GM12875 (cell line): Measurements from ENCODE around the gene RSPRY1.
A peak's percentile ranks its signal among the peaks of the same experiment; 100 is the strongest.
"Not testable (repeated sequence)": the region's sequence is repeated elsewhere in the genome, so short reads cannot be mapped to it uniquely, and the experiment has no call there.

ENCODE experiments used
- H3K4me3 ChIP-seq: one replicate; pipeline ENCODE4 v1.5.1; 2011; ENCODE audit warnings: low read depth, low read length, control low read depth
- TF ChIP-seq, protein P1 (sequence below): IDR thresholded peaks from 2 replicates; pipeline ENCODE4 v1.5.1; 2011; ENCODE audit warnings: low read depth, mild to moderate bottlenecking, control low read depth, inconsistent platforms, low read length, moderate library complexity, borderline replicate concordance; ENCODE audit not compliant: insufficient read depth

RSPRY1 gene

GRCh38 chr16:57186872-57187854 is 1.0 kb downstream of the RSPRY1 start:
- H3K4me3 ChIP-seq: peak overlapping the region; percentile 54
- TF ChIP-seq, protein P1, sequence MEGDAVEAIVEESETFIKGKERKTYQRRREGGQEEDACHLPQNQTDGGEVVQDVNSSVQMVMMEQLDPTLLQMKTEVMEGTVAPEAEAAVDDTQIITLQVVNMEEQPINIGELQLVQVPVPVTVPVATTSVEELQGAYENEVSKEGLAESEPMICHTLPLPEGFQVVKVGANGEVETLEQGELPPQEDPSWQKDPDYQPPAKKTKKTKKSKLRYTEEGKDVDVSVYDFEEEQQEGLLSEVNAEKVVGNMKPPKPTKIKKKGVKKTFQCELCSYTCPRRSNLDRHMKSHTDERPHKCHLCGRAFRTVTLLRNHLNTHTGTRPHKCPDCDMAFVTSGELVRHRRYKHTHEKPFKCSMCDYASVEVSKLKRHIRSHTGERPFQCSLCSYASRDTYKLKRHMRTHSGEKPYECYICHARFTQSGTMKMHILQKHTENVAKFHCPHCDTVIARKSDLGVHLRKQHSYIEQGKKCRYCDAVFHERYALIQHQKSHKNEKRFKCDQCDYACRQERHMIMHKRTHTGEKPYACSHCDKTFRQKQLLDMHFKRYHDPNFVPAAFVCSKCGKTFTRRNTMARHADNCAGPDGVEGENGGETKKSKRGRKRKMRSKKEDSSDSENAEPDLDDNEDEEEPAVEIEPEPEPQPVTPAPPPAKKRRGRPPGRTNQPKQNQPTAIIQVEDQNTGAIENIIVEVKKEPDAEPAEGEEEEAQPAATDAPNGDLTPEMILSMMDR: no peak

DNA sequence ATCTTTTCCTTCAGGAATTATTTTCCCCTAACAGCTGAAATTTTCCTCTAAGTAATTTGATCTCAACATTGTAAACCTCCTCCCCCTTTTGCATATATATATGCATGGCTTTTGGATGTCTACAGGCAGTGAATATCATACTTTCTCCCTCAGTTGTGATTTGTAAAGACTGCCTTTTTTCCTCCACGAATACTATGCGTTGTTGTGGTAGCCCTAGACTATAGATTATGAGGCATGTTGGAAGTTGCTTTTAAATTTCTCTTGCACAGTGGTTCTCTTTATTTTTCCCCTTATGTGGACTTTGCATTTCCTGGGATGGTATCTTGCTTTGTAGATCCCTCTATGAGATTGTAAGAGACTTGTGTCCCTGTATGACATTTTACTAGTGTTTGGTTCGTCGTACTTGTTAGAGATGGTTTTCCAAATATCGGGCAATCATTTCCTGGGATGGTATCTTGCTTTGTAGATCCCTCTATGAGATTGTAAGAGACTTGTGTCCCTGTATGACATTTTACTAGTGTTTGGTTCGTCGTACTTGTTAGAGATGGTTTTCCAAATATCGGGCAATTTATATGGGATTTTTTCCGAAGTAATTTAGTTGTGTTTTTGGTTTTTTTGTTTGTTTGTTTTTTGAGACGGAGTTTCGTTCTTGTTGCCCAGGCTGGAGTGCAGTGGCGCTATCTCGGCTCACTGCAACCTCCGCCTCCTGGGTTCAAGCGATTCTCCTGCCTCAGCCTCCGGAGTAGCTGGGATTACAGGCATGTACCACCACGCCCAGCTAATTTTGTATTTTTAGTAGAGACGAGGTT is 2.0 kb downstream of the RSPRY1 start:
- peak overlapping the region; percentile 54 for H3K4me3 ChIP-seq

DNA sequence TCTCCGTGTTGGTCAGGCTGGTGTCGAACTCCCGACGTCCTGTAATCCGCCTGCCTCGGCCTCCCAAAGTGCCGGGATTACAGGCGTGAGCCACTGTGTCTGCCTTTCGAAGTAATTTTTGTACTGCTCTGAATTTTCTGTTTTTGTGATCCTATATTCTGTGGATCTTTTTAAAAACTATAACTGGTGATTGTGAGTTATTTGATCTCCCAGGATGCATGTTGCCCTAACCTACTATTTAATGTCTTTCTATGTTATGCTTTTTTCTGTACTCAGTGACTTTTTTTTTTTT is 2.5 kb downstream of the RSPRY1 start:
- no peak overlapping the region for H3K4me3 ChIP-seq
- TF ChIP-seq, protein P1: no peak

DNA sequence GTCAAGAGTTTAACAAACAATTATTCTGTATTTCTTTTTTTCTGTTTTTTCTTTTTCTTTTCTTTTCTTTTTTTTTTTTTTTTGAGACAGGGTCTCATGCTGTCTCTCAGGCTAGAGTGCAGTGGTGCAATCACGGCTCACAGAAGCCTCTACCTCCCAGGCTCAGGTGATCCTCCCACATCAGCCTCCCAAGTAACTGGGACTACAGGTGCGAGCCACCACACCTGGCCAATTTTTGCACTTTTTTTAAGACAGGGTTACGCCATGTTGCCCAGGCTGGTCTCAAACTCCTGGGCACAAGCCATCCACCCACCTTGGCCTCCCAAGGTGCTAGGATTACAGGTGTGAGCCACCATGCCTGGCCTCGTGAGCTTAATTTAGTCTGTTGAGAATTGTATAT is 3.4 kb downstream of the RSPRY1 start:
- not testable (repeated sequence) for H3K4me3 ChIP-seq

DNA sequence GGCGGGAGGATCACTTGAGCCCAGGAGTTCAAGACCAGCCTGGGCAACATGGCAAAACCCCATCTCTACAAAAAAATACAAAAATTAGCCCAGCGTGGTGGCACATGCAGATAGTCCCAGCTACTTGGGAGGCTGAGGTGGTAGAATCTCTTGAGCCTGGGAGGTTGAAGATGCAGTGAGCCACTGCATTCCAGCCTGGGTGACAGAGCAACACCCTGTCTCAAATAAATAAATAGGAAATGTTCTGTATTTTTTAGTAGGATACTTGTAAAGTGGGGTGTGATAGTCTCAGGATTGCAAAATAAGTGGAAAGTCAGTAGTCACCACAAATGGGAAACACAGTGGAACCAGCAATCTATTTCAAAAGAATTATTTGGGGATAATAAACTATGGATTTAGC is 4.0 kb downstream of the RSPRY1 start:
- H3K4me3 ChIP-seq: no peak overlapping the region

DNA sequence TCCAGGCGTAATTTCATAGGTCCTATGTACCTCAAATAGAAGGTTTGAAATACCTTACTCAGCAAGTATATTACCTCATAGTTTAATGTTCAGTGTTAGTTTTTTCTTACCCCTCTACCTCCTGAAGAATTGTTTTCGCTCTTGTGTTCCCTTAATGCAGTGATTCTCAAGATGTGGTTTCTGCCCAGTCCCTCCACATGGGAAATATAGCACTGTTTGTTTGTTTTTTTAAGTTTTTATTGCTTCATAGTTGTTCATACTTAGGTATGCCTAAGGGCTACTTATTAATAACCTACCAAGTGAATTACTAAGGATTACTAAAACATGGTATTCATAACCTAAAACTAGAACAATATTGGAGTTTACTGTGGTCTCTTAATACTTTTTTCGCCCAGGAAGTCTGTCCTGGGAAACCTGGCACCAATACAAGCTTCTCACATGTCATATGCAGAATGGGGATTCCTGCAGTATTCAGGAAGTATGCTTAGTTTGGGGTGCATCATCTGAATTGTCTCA is 5.0 kb downstream of the RSPRY1 start:
- no peak overlapping the region for H3K4me3 ChIP-seq
- TF ChIP-seq, protein P1: no peak

More for the DNA sequence above, 4.0 kb downstream of the RSPRY1 start:
- TF ChIP-seq, protein P1: no peak

DNA sequence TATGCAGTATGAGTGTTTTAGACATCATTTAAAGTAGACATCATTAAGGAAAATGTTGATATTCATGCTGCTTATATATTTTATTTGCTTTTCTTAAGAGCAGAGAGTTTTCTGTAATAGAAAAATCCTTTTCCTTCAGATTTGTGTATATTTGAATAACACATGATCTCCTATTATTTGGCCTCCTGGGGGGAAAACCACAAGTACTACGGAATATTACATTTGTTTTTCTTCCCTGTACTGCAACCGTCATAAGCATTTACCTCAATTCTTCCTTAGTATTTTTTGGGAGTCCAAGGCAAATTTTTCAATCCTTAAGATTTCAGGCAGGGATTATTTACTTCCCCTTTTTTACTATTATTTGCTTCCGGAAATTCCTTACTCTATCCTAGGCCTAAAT is 6.0 kb downstream of the RSPRY1 start:
- no peak overlapping the region for H3K4me3 ChIP-seq
- TF ChIP-seq, protein P1: no peak
